Kidney (tissue), 14 donors: Measurements from ENCODE around the gene ALK. TPM values are rescaled to one million over a fixed set of nuclear protein-coding genes. Genes with fewer than 3 reads are reported as not detected.

Source experiments
- DNase-seq, 5 donors: peaks; one replicate each; pipeline ENCODE4 v3.0.0-alpha.2; 2013 to 2020
- FAIRE-seq: peaks from 2 replicates; lab custom pipeline; 2012; peaks lifted over from hg19 to GRCh38; lab: Jason Lieb, UNC
- H3K27ac ChIP-seq, 2 donors: one replicate each; pipeline ENCODE4 v1.7.0; 2013; ENCODE audit warnings: low read depth in 2 of 2, low read length in 2 of 2, inconsistent platforms in 1 of 2
- H3K27me3 ChIP-seq: one replicate; pipeline ENCODE4 v1.7.1; 2013; ENCODE audit warnings: low read length, inconsistent platforms; ENCODE audit not compliant: control insufficient read depth, insufficient read depth
- H3K36me3 ChIP-seq, 3 donors: one replicate each; pipeline versions ENCODE4 v1.7.0 to v1.7.1; 2013; ENCODE audit warnings: low read length in 3 of 3, control low read depth in 1 of 3, inconsistent platforms in 1 of 3; ENCODE audit not compliant: insufficient read depth in 3 of 3, control insufficient read depth in 2 of 3
- H3K4me1 ChIP-seq, 3 donors: one replicate each; pipeline versions ENCODE4 v1.7.0 to v1.7.1; 2013; ENCODE audit warnings: low read length in 3 of 3, inconsistent platforms in 1 of 3, low read depth in 1 of 3; ENCODE audit not compliant: control insufficient read depth in 2 of 3, insufficient read depth in 2 of 3
- H3K4me3 ChIP-seq, 3 donors: one replicate each; pipeline versions ENCODE4 v1.7.0 to v1.8.1; 2013; ENCODE audit warnings: low read length in 3 of 3, control low read depth in 1 of 3, inconsistent platforms in 1 of 3
- H3K9ac ChIP-seq, 3 donors: one replicate each; pipeline versions ENCODE4 v1.7.0 to v1.7.1; 2013; ENCODE audit warnings: low read length in 3 of 3, control low read depth in 1 of 3, inconsistent platforms in 1 of 3
- H3K9me3 ChIP-seq, 3 donors: one replicate each; pipeline versions ENCODE4 v1.7.0 to v1.7.1; 2013; ENCODE audit warnings: low read length in 3 of 3, control low read depth in 1 of 3, inconsistent platforms in 1 of 3; ENCODE audit not compliant: control insufficient read depth in 2 of 3, insufficient read depth in 1 of 3
- intact Hi-C: fragments of 100-400 bp; cut with DNase I; formaldehyde crosslinking; loops from one replicate; pipeline ENCODE4 v1.11.1; 2022
- polyA plus RNA-seq: library from polyadenylated mRNA; stranded (reverse); fragments of 350-450 nt; fragmentation: Illumina TruSeq; extraction: RNeasy Lipid Tissue Mini Kit (QIAGEN cat#74804); gene quantifications from one replicate; pipeline ENCODE4 v1.2.3, GENCODE V29; 2014; ENCODE audit warnings: low read depth, low replicate concordance; ENCODE audit not compliant: insufficient read depth
- total RNA-seq: library from RNA; stranded (reverse); fragmentation: NEBNext Ultra II Directional; extraction: Animal tissue kit (Norgen Biotek cat#: 25700); gene quantifications from one replicate; pipeline ENCODE4 v1.2.1, GENCODE V29; 2021
- TF ChIP-seq, protein P1 (sequence below): IDR thresholded peaks from 3 replicates; pipeline ENCODE4 v1.5.1; 2012; ENCODE audit warnings: mild to moderate bottlenecking, moderate library complexity, borderline replicate concordance; ENCODE audit not compliant: insufficient read depth; ENCODE audit errors: extremely low read depth
- donor health status: control.
- donor health status: control.
- donor health status: control.
- donor health status: control.
- donor health status: control.
- donor health status: DM: yes; HTN: yes; CAD: no.
- donor health status: Normal renal cell carcinoma (clear cell type).

Gene ALK
- total and polyA plus RNA-seq, 2 donors from 2014 or later: 0.13 TPM; not detected in 1

DNA sequence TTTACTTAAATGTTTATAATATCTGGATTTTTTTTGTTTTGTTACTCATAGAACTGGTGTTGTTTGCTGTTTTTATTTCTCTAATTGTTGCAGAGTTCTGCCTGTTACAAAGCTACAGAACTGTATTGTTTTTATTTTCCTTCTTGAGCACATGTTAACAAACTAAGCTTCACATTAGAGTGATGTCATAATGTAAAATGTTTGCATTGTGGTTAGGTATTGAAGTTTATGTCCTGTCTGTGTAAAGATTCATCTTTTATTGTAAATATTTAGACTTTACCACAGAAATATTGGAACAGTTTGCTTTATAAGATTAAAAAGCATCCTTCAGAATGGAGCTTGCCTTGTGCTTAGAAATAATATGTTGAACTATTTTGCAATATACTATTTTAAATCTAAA is 738.5 kb downstream of the ALK start:
- Histone ChIP-seq H3K36me3 (peaks cover 0 to 9% (median 0%) of the 10 kb centered on the region in 3 donors), H3K9me3 (no peaks in the 10 kb centered on the region), H3K4me3 (no peak overlapping the region), H3K27ac (no peak overlapping the region), H3K9ac (no peak overlapping the region), H3K27me3 (no peaks in the 10 kb centered on the region), H3K4me1 (no peaks in the 10 kb centered on the region)
- DNase-seq (no peak), FAIRE-seq (no peak)
- intact Hi-C loops: no loop called here
- TF ChIP-seq, protein P1, sequence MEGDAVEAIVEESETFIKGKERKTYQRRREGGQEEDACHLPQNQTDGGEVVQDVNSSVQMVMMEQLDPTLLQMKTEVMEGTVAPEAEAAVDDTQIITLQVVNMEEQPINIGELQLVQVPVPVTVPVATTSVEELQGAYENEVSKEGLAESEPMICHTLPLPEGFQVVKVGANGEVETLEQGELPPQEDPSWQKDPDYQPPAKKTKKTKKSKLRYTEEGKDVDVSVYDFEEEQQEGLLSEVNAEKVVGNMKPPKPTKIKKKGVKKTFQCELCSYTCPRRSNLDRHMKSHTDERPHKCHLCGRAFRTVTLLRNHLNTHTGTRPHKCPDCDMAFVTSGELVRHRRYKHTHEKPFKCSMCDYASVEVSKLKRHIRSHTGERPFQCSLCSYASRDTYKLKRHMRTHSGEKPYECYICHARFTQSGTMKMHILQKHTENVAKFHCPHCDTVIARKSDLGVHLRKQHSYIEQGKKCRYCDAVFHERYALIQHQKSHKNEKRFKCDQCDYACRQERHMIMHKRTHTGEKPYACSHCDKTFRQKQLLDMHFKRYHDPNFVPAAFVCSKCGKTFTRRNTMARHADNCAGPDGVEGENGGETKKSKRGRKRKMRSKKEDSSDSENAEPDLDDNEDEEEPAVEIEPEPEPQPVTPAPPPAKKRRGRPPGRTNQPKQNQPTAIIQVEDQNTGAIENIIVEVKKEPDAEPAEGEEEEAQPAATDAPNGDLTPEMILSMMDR: no peak

DNA sequence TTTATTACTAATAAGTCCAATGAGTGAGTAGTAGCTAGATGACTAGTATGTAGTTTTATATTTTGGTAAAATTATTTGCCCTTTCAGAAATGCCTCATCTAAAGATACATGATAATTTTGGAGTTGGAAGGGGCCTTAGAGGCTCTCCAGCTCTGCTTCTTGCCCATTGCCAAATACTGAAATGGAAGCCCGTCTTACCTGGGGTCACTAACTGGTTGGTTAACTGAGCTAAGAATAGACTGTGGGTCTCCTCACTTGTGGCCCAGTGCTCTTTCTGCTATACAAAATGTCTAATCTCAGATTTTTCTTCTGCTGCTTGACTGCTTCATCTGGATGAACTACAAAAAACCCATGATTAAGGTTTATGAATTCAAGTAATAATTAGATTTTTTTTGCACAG is 739.1 kb downstream of the ALK start:
- Histone ChIP-seq H3K27me3 (no peaks in the 10 kb centered on the region), H3K4me3 (no peak overlapping the region), H3K36me3 (peaks cover 0 to 9% (median 0%) of the 10 kb centered on the region in 3 donors), H3K4me1 (no peaks in the 10 kb centered on the region), H3K9me3 (no peaks in the 10 kb centered on the region), H3K9ac (no peak overlapping the region), H3K27ac (no peak overlapping the region)
- no peak for FAIRE-seq
- intact Hi-C loops: no loop called here
- TF ChIP-seq, protein P1: no peak
- DNase-seq: no peak

GRCh38 chr2:29175338-29175737 is 746.0 kb downstream of the ALK start:
- intact Hi-C loops: no loop called here
- no peak overlapping the region for H3K27ac ChIP-seq
- H3K27me3 ChIP-seq: no peaks in the 10 kb centered on the region
- TF ChIP-seq, protein P1: no peak
- no peak for FAIRE-seq
- no peaks in the 10 kb centered on the region for H3K9me3 ChIP-seq
- H3K9ac ChIP-seq: no peak overlapping the region
- H3K4me3 ChIP-seq: no peak overlapping the region
- H3K4me1 ChIP-seq: no peaks in the 10 kb centered on the region
- H3K36me3 ChIP-seq: peaks cover 0 to 14% (median 6%) of the 10 kb centered on the region in 3 donors
- DNase-seq: no peak

- intact Hi-C loops: no loop called here
- Histone ChIP-seq H3K4me1 (no peaks in the 10 kb centered on the region), H3K27me3 (no peaks in the 10 kb centered on the region), H3K9ac (no peak overlapping the region), H3K36me3 (peaks cover 0 to 14% (median 6%) of the 10 kb centered on the region in 3 donors), H3K4me3 (no peak overlapping the region), H3K27ac (no peak overlapping the region), H3K9me3 (no peaks in the 10 kb centered on the region)
- DNase-seq (no peak), FAIRE-seq (no peak)
- TF ChIP-seq, protein P1: no peak
Measured at GRCh38 chr2:29174937-29175336, 746.4 kb downstream of the ALK start.
